Measurements from ENCODE around the gene SLC17A4. TPM values are rescaled to one million over a fixed set of nuclear protein-coding genes. Genes with fewer than 3 reads are reported as not detected.

Gene SLC17A4
- total and polyA plus RNA-seq, 2 of the 13 experiments (the other 11 are each of a cell fraction or from before 2014, with no cell fraction given): 0.07 TPM; not detected in 1

DNA sequence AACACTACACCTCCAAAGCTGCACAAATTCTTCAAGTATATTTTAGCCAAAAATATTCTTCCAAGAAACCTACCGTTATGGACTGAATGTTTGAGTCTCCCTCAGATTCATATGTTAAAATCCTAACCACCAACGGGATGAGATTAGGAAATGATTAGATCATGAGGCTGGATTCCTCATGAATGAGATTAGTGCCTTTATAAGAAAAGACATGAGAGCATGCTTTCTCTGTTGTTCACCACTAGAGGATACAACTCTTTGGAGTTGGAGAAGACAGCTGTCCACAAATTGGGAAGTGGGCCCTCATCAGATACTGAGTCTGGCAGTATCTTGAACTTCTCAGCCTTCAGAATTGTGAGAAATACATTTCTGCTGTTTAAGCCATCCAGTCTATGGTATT is 7.1 kb upstream of the SLC17A4 start:
- Histone ChIP-seq H3K79me2 (ENCODE audit: insufficient read depth, low read length) (no peaks in the 10 kb centered on the region), H3K27me3 (ENCODE audit: control insufficient read depth in 1 of 2, insufficient read depth in 2 of 2, low read length in 2 of 2) (no peaks in the 10 kb centered on the region), H3K4me1 (ENCODE audit: insufficient read depth, low read length) (peaks cover 60% of the 10 kb centered on the region), H3K4me3 (replicated peaks in 1 of 3; ENCODE audit: insufficient read depth in 1 of 3, low read depth in 2 of 3, low read length in 3 of 3) (peak overlapping the region in 1 of 3 experiments; percentile 31; a peak in 2 of 6 replicates), H3K27ac (ENCODE audit: extremely low read length, insufficient read depth, low read length) (peak overlapping the region; percentile 70), H3K4me2 (ENCODE audit: low read depth, low read length) (peak overlapping the region; percentile 77), H3K9ac (ENCODE audit: insufficient read depth, low read depth, low read length) (no peak overlapping the region; the same call in 1 of the 2 replicates), H3K36me3 (replicated peaks in 1 of 2; ENCODE audit: control insufficient read depth in 1 of 2, insufficient read depth in 2 of 2, low read length in 2 of 2) (no peaks in the 10 kb centered on the region), H3K9me3 (ENCODE audit: low read length) (no peaks in the 10 kb centered on the region), H4K20me1 (ENCODE audit: insufficient read depth, low read length) (no peaks in the 10 kb centered on the region), H2AFZ (ENCODE audit: low read length) (no peak overlapping the region)
- DNase-seq (ENCODE audit: low spot score): no peak
- FAIRE-seq: no peak
- ChIA-PET CTCF (ENCODE audit: low intra/inter-chr PET ratio, low total read pairs) (no interaction called here), POLR2A (interaction anchor here (1.5 kb wide), 1 partner anchor 245 kb away, joined by 3 read pairs; no protein-coding TSS in a partner anchor)
- in situ Hi-C loops (cut with HindIII; ENCODE audit: extremely low pct_ligation_motif_present, low pct_unique_long_range_greater_than_20kb) (no loop called here), intact Hi-C loops (cut with micrococcal nuclease; ENCODE audit: unreplicated experiment) (no loop called here)
- ATAC-seq: peak; percentile 54
- WGBS (ENCODE audit: low lambda C conversion rate): 59% methylated on average over 2 of the region's 2 CpGs
- BruUV-seq (replicated peaks): no TSS peak
- TF ChIP-seq, protein P1, sequence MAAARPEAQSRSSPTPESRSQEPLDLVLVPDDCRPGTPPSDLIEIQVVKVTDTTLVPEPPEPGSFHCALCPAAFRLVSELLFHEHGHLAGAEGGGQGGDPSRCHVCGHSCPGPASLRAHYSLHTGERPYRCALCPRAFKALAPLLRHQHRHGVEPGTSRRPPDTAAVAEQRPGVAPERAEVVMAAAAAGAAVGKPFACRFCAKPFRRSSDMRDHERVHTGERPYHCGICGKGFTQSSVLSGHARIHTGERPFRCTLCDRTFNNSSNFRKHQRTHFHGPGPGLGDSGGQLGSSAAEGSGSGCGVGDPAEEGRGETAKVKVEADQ (CRISPR knock-in tag; IDR thresholded peaks at IDR 0.05; ENCODE audit: borderline replicate concordance): no peak
- TF ChIP-seq ZNF331 (CRISPR knock-in tag; IDR thresholded peaks at IDR 0.05) (no peak), ZKSCAN8 (CRISPR knock-in tag; IDR thresholded peaks at IDR 0.05; ENCODE audit: borderline replicate concordance) (no peak), ZNF264 (CRISPR knock-in tag; IDR thresholded peaks at IDR 0.05) (peak; percentile 87; the same call in 1 of the 2 replicates), NR2C2 (CRISPR knock-in tag; IDR thresholded peaks at IDR 0.05; ENCODE audit: borderline replicate concordance) (no peak)
- TF ChIP-seq, protein P2, sequence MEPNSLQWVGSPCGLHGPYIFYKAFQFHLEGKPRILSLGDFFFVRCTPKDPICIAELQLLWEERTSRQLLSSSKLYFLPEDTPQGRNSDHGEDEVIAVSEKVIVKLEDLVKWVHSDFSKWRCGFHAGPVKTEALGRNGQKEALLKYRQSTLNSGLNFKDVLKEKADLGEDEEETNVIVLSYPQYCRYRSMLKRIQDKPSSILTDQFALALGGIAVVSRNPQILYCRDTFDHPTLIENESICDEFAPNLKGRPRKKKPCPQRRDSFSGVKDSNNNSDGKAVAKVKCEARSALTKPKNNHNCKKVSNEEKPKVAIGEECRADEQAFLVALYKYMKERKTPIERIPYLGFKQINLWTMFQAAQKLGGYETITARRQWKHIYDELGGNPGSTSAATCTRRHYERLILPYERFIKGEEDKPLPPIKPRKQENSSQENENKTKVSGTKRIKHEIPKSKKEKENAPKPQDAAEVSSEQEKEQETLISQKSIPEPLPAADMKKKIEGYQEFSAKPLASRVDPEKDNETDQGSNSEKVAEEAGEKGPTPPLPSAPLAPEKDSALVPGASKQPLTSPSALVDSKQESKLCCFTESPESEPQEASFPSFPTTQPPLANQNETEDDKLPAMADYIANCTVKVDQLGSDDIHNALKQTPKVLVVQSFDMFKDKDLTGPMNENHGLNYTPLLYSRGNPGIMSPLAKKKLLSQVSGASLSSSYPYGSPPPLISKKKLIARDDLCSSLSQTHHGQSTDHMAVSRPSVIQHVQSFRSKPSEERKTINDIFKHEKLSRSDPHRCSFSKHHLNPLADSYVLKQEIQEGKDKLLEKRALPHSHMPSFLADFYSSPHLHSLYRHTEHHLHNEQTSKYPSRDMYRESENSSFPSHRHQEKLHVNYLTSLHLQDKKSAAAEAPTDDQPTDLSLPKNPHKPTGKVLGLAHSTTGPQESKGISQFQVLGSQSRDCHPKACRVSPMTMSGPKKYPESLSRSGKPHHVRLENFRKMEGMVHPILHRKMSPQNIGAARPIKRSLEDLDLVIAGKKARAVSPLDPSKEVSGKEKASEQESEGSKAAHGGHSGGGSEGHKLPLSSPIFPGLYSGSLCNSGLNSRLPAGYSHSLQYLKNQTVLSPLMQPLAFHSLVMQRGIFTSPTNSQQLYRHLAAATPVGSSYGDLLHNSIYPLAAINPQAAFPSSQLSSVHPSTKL (CRISPR knock-in tag; IDR thresholded peaks at IDR 0.05): 0 out of 2 replicates have a peak, but pooled peaks have one; percentile 2

Data from HepG2 (cell line).